GM12891 (cell line): Measurements from ENCODE around the gene RAP1GAP.

Experiments used
- DNase-seq: peaks from one replicate; pipeline ENCODE4 v3.0.0; 2011; ENCODE audit warnings: low spot score; ENCODE audit not compliant: insufficient read length
- FAIRE-seq: peaks from 2 replicates; lab custom pipeline; 2011; peaks lifted over from hg19 to GRCh38; lab: Jason Lieb, UNC
- PAX5 ChIP-seq: IDR thresholded peaks from 2 replicates; pipeline ENCODE4 v1.6.1; 2011; ENCODE audit warnings: low read length, moderate library complexity, mild to moderate bottlenecking; ENCODE audit not compliant: insufficient read depth, severe bottlenecking
- POLR2A ChIP-seq: IDR thresholded peaks from 2 replicates; pipeline ENCODE4 v1.6.1; 2011; ENCODE audit warnings: low read depth, low read length, control low read depth
- POLR2AphosphoS5 ChIP-seq: IDR thresholded peaks from 2 replicates; pipeline ENCODE4 v1.6.1; 2011; ENCODE audit warnings: low read depth, low read length, control low read depth
- POU2F2 ChIP-seq: IDR thresholded peaks from 2 replicates; pipeline ENCODE4 v1.6.1; 2011; ENCODE audit warnings: low read depth, mild to moderate bottlenecking, control low read depth, low read length, moderate library complexity
- SPI1 ChIP-seq: IDR thresholded peaks from 2 replicates; pipeline ENCODE4 v1.6.1; 2011; ENCODE audit warnings: low read depth, low read length, control low read depth
- TAF1 ChIP-seq: IDR thresholded peaks from 2 replicates; pipeline ENCODE4 v1.6.1; 2011; ENCODE audit warnings: low read depth, low read length, control low read depth

Gene RAP1GAP

GRCh38 chr1:21613072-21613867 is 55.9 kb downstream of the RAP1GAP start:
- FAIRE-seq (no peak), DNase-seq (no peak)
- TF ChIP-seq POLR2A (no peak), POLR2AphosphoS5 (no peak), PAX5 (no peak)

- TF ChIP-seq POLR2AphosphoS5 (no peak), SPI1 (no peak), PAX5 (no peak), TAF1 (no peak), POLR2A (no peak), POU2F2 (no peak)
- FAIRE-seq (no peak), DNase-seq (no peak)
These were observed 57.1 kb downstream of the RAP1GAP start for GRCh38 chr1:21612057-21612456.

GRCh38 chr1:21610989-21611785 is 58.0 kb downstream of the RAP1GAP start:
- no peak for TF ChIP-seq POLR2AphosphoS5
- FAIRE-seq = no peak

GRCh38 chr1:21610027-21610426 is 59.1 kb downstream of the RAP1GAP start:
- FAIRE-seq = no peak
- TF ChIP-seq PAX5 (no peak), POU2F2 (no peak), POLR2AphosphoS5 (no peak), TAF1 (no peak), POLR2A (no peak), SPI1 (no peak)
- DNase-seq = no peak

More at GRCh38 chr1:21610989-21611785, 58.0 kb downstream of the RAP1GAP start:
- no peak for DNase-seq

- no peak for DNase-seq
- no peak for FAIRE-seq
- TF ChIP-seq SPI1 = no peak
- TF ChIP-seq TAF1 = no peak
- TF ChIP-seq POU2F2 = no peak
- no peak for TF ChIP-seq PAX5
- TF ChIP-seq POLR2AphosphoS5 = no peak
- no peak for TF ChIP-seq POLR2A
These were observed 60.4 kb downstream of the RAP1GAP start for GRCh38 chr1:21608798-21609197.

GRCh38 chr1:21607549-21608529 is 61.3 kb downstream of the RAP1GAP start:
- peak; percentile 92 for FAIRE-seq

GRCh38 chr1:21605964-21606705 is 63.0 kb downstream of the RAP1GAP start:
- no peak for DNase-seq
- FAIRE-seq = no peak

More at GRCh38 chr1:21607549-21608529, 61.3 kb downstream of the RAP1GAP start:
- no peak for TF ChIP-seq POLR2AphosphoS5
- TF ChIP-seq PAX5 = no peak
- no peak for TF ChIP-seq TAF1
- no peak for TF ChIP-seq SPI1
- no peak for TF ChIP-seq POU2F2
- DNase-seq = peak; percentile 97

GRCh38 chr1:21605012-21605715 is 64.0 kb downstream of the RAP1GAP start:
- TF ChIP-seq POLR2AphosphoS5 (no peak), SPI1 (no peak), POU2F2 (no peak), POLR2A (no peak), PAX5 (no peak)
- DNase-seq = no peak
- no peak for FAIRE-seq

More at GRCh38 chr1:21605964-21606705, 63.0 kb downstream of the RAP1GAP start:
- no peak for TF ChIP-seq SPI1
- TF ChIP-seq PAX5 = no peak
- no peak for TF ChIP-seq POLR2A
- TF ChIP-seq TAF1 = no peak
- no peak for TF ChIP-seq POLR2AphosphoS5
- no peak for TF ChIP-seq POU2F2
